HepG2 (cell line): ENCODE measurements around the gene R3HDM4. TPM values are rescaled to one million over a fixed set of nuclear protein-coding genes. Genes with fewer than 3 reads are reported as not detected.
A peak's percentile ranks its signal among the peaks of the same experiment; 100 is the strongest.

ENCODE experiments used
- ATAC-seq: fragments of 200-7000 bp; cut with Tn5 transposase; 3 replicates; pipeline ENCODE4 v1.9.1; 2020; ENCODE audit warnings: mild to moderate bottlenecking, moderate library complexity
- BruUV-seq: library from RNA; stranded (reverse); fragments of 400-500 nt; replicated peaks from 2 replicates; lab custom pipeline; 2021; lab: Mats Ljungman, UMichigan
- CTCF ChIA-PET: fragments of 300-600 bp; formaldehyde crosslinking; extraction: SDS; loops from one replicate; lab custom pipeline; 2021; ENCODE audit warnings: low total read pairs, inconsistent platforms, low intra/inter-chr PET ratio; lab: Yijun Ruan, JAX
- POLR2A ChIA-PET: fragments of 350-600 bp; sonication (Branson Sonifier 250); formaldehyde crosslinking; loops from one replicate; lab custom pipeline; 2020; ENCODE audit warnings: antibody characterized with exemption, inconsistent platforms; lab: Yijun Ruan, JAX
- DNase-seq: peaks from one replicate; pipeline ENCODE4 v3.0.0-alpha.2; 2015; ENCODE audit warnings: low spot score
- FAIRE-seq: peaks from 3 replicates; lab custom pipeline; 2011; peaks lifted over from hg19 to GRCh38; lab: Jason Lieb, UNC
- H2AFZ ChIP-seq: one replicate; pipeline ENCODE4 v1.6.1; 2011; ENCODE audit warnings: low read length, inconsistent platforms
- H3K27ac ChIP-seq: fragments of 300-600 bp; 3 replicates; pipeline ENCODE4 v1.8.0; 2011; ENCODE audit warnings: mixed run types, mild to moderate bottlenecking, mixed read lengths, low read length, inconsistent platforms; ENCODE audit not compliant: insufficient read depth; ENCODE audit errors: extremely low read length
- H3K27me3 ChIP-seq, 2 experiments: fragments of 200-600 bp in 1 of 2; 2 replicates in 1 of 2; 3 replicates in 1 of 2; pipeline versions ENCODE4 v1.6.0 to v1.8.0; 2011; ENCODE audit warnings: low read length in 2 of 2, mild to moderate bottlenecking in 2 of 2, moderate library complexity in 2 of 2, inconsistent platforms in 1 of 2; ENCODE audit not compliant: insufficient read depth in 2 of 2, control insufficient read depth in 1 of 2
- H3K36me3 ChIP-seq, 2 experiments: fragments of 200-600 bp in 1 of 2; replicated peaks in 1 of 2; 2 replicates in 1 of 2; 3 replicates in 1 of 2; pipeline versions ENCODE4 v1.5.1 to v1.8.0; 2011; ENCODE audit warnings: low read length in 2 of 2, inconsistent platforms in 1 of 2; ENCODE audit not compliant: insufficient read depth in 2 of 2, control insufficient read depth in 1 of 2
- H3K4me1 ChIP-seq: 2 replicates; pipeline ENCODE4 v1.5.1; 2012; ENCODE audit warnings: low read length, inconsistent platforms; ENCODE audit not compliant: insufficient read depth
- H3K4me2 ChIP-seq: 2 replicates; pipeline ENCODE4 v1.6.0; 2011; ENCODE audit warnings: low read depth, low read length, inconsistent platforms
- H3K4me3 ChIP-seq, 3 experiments: fragments of 200-600 bp in 1 of 3; sonication (generic), shearing (Covaris generic) in 1 of 3; replicated peaks in 1 of 3; 2 replicates each; pipeline ENCODE4 v1.5.1; 2011 to 2016; ENCODE audit warnings: low read length in 3 of 3, inconsistent platforms in 2 of 3, low read depth in 2 of 3, mild to moderate bottlenecking in 2 of 3, control low read depth in 1 of 3, mixed read lengths in 1 of 3; ENCODE audit not compliant: insufficient read depth in 1 of 3
- H3K79me2 ChIP-seq: one replicate; pipeline ENCODE4 v1.6.1; 2011; ENCODE audit warnings: low read length, inconsistent platforms; ENCODE audit not compliant: insufficient read depth
- H3K9ac ChIP-seq: 2 replicates; pipeline ENCODE4 v1.6.0; 2011; ENCODE audit warnings: mild to moderate bottlenecking, low read depth, low read length, inconsistent platforms; ENCODE audit not compliant: insufficient read depth
- H3K9me3 ChIP-seq: 2 replicates; pipeline ENCODE4 v1.5.1; 2012; ENCODE audit warnings: mild to moderate bottlenecking, low read length
- H4K20me1 ChIP-seq: 2 replicates; pipeline ENCODE4 v1.6.0; 2011; ENCODE audit warnings: inconsistent platforms, mild to moderate bottlenecking, low read length, moderate library complexity; ENCODE audit not compliant: insufficient read depth
- BCL6 ChIP-seq: IDR thresholded peaks from 2 replicates; pipeline ENCODE4 v1.6.1; 2016; ENCODE audit warnings: missing genetic modification reagents, missing compliant biosample characterization
- JUN ChIP-seq: sonication (generic); formaldehyde crosslinking; IDR thresholded peaks from 2 replicates; pipeline ENCODE4 v1.4.0; 2020; ENCODE audit warnings: mild to moderate bottlenecking, missing genetic modification reagents
- MAZ ChIP-seq, 2 experiments: sonication (generic) in 1 of 2; formaldehyde crosslinking in 1 of 2; IDR thresholded peaks; 2 replicates each; pipeline versions ENCODE4 v1.5.0 to v1.6.1; 2012 to 2020; ENCODE audit warnings: low read depth in 2 of 2, mild to moderate bottlenecking in 2 of 2, borderline replicate concordance in 1 of 2, improper control_type of control experiment in 1 of 2, low read length in 1 of 2, missing genetic modification reagents in 1 of 2, moderate library complexity in 1 of 2
- MYNN ChIP-seq: sonication (generic); formaldehyde crosslinking; IDR thresholded peaks from 2 replicates; pipeline ENCODE4 v1.4.0; 2020; ENCODE audit warnings: mild to moderate bottlenecking, low read depth, missing genetic modification reagents
- NFYC ChIP-seq: IDR thresholded peaks from 2 replicates; pipeline ENCODE4 v1.6.1; 2016; ENCODE audit warnings: missing genetic modification reagents, missing compliant biosample characterization
- POLR2AphosphoS5 ChIP-seq: IDR thresholded peaks from 2 replicates; pipeline ENCODE4 v1.6.1; 2012; ENCODE audit warnings: low read depth, low read length
- SP140L ChIP-seq: sonication (generic); formaldehyde crosslinking; IDR thresholded peaks from 2 replicates; pipeline ENCODE4 v1.4.0; 2020; ENCODE audit warnings: missing genetic modification reagents, borderline replicate concordance
- SRY ChIP-seq: sonication (generic); formaldehyde crosslinking; IDR thresholded peaks from 2 replicates; pipeline ENCODE4 v1.8.0; 2022; ENCODE audit warnings: mild to moderate bottlenecking, missing genetic modification reagents
- ZNF143 ChIP-seq: sonication (generic); formaldehyde crosslinking; IDR thresholded peaks from 2 replicates; pipeline ENCODE4 v1.4.0; 2020; ENCODE audit warnings: missing genetic modification reagents
- ZNF296 ChIP-seq: sonication (generic); formaldehyde crosslinking; conservative IDR thresholded peaks from 2 replicates; pipeline ENCODE4 v1.5.0; 2020; ENCODE audit warnings: mild to moderate bottlenecking, missing genetic modification reagents
- ZNF558 ChIP-seq: sonication (generic); formaldehyde crosslinking; IDR thresholded peaks from 2 replicates; pipeline ENCODE4 v1.9.0; 2022; ENCODE audit warnings: mild to moderate bottlenecking, missing genetic modification reagents, borderline replicate concordance
- ZNF619 ChIP-seq: sonication (generic); formaldehyde crosslinking; IDR thresholded peaks from 2 replicates; pipeline ENCODE4 v1.4.0; 2020; ENCODE audit warnings: mild to moderate bottlenecking, missing genetic modification reagents
- WGBS: methylation state at CpG from one replicate; pipeline ENCODE4 v1.1.6; 2017; ENCODE audit warnings: low lambda C conversion rate; 5-methylcytosine and 5-hydroxymethylcytosine counted together
- in situ Hi-C: cut with HindIII; loops from 2 replicates; pipeline ENCODE4 v1.10.0; 2017; ENCODE audit warnings: low pct_unique_long_range_greater_than_20kb; ENCODE audit not compliant: extremely low pct_ligation_motif_present
- intact Hi-C: fragments of 100-400 bp; cut with micrococcal nuclease; formaldehyde crosslinking; loops from one replicate; pipeline ENCODE4 v1.10.0; 2022; ENCODE audit not compliant: unreplicated experiment
- polyA plus RNA-seq, 8 experiments: library from polyadenylated mRNA; depleted of rRNA in 3 of 8; stranded (reverse) in 7 of 8; unstranded in 1 of 8; fragments of >200 nt; fragmentation: Illumina TruSeq in 4 of 8; extraction: Trizol in 4 of 8; gene quantifications; 2 replicates each; pipeline versions ENCODE4 v1.2.1 to v1.2.3, GENCODE V29; 2011 to 2016; ENCODE audit warnings: low read depth in 4 of 8, missing spikeins in 1 of 8, mixed read lengths in 1 of 8; ENCODE audit not compliant: insufficient read depth in 1 of 8
- total RNA-seq, 5 experiments: library from RNA; depleted of rRNA; stranded (reverse); fragments of >200 nt; fragmentation: Illumina TruSeq; extraction: Trizol; gene quantifications; 2 replicates each; pipeline ENCODE4 v1.2.3, GENCODE V29; 2016; ENCODE audit warnings: low read depth in 1 of 5
- TF ChIP-seq, protein P1 (sequence below): sonication (generic); formaldehyde crosslinking; IDR thresholded peaks from 2 replicates; pipeline ENCODE4 v1.4.0; 2020; ENCODE audit warnings: missing genetic modification reagents, borderline replicate concordance
- TF ChIP-seq, protein P2 (sequence below): sonication (generic); formaldehyde crosslinking; IDR thresholded peaks from 2 replicates; pipeline ENCODE4 v1.4.0; 2020; ENCODE audit warnings: missing genetic modification reagents
- TF ChIP-seq, protein P3 (sequence below): sonication (generic); formaldehyde crosslinking; IDR thresholded peaks from 2 replicates; pipeline ENCODE4 v1.4.0; 2020; ENCODE audit warnings: missing genetic modification reagents
- TF ChIP-seq, protein P4 (sequence below): sonication (generic); formaldehyde crosslinking; IDR thresholded peaks from 2 replicates; pipeline ENCODE4 v1.9.0; 2021; ENCODE audit warnings: missing genetic modification reagents, mild to moderate bottlenecking, borderline replicate concordance

The R3HDM4 gene
- total and polyA plus RNA-seq, 2 of the 13 experiments (the other 11 are each of a cell fraction or from before 2014, with no cell fraction given) = 26.2 to 26.9 TPM

DNA sequence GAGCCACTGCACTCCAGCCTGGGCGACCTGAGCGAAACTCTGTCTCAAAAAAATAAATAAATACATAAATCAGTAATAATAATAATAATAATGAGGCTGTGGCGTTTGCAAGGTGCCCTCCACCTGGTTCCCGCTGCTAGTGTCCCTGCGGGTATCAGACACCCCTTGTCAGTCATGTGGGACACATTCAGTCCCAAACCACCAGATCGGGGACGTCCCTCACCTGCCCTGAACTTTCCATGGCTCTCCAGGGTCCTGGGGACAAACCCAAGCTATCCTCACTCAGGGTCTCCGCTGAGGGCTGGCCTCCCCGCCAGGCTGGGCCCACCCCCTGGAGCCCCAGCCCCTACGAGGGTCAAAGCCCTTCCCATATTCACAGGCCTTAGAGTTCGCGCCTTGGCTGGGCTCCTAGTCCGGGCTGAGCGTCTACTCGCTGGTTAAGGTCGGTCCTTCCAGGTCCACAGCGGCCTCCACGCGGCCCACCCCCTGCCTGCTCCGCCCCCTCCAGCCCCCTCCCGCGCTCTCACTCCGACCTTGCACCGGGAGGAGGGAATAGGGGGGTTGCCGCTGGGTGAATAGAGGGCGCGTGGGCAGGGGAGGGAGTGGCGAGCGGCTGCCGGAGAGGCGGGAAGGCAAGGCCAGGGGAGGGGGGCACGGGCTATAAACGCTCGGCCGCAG lies 3.8 kb upstream of the R3HDM4 start:
- Histone ChIP-seq H4K20me1 (no peaks in the 10 kb centered on the region), H3K4me1 (peaks cover 21% of the 10 kb centered on the region), H3K4me3 (peak overlapping the region; percentile 52 to 96 (median 57)), H3K27me3 (no peaks in the 10 kb centered on the region; a peak in 1 of 5 replicates), H3K9me3 (no peaks in the 10 kb centered on the region), H3K79me2 (peaks cover 6% of the 10 kb centered on the region), H2AFZ (no peak overlapping the region), H3K4me2 (peak overlapping the region; percentile 92), H3K36me3 (no peaks in the 10 kb centered on the region), H3K9ac (peak overlapping the region; percentile 73), H3K27ac (peak overlapping the region; percentile 71)
- in situ Hi-C loops = loop anchor here (5.0 kb wide), 1 partner anchor 54 kb away; no protein-coding TSS in a partner anchor
- FAIRE-seq (no peak), ATAC-seq (peak; percentile 66), DNase-seq (peak; percentile 56)
- no TSS peak for BruUV-seq
- WGBS = 8% methylated on average over 18 of the region's 35 CpGs
- CTCF ChIA-PET = interaction anchor here (1.1 to 2.4 kb wide), 3 partner anchors 53 to 146 kb away, joined by 3 to 14 read pairs (median 11); no protein-coding TSS in a partner anchor
- intact Hi-C loops = loop anchor here (2.0 to 5.0 kb wide), 2 partner anchors 54 to 149 kb away; no protein-coding TSS in a partner anchor
- POLR2A ChIA-PET = interaction anchor here (1.2 kb wide), 1 partner anchor 24 kb away, joined by 4 read pairs; the partner anchor contains the start of genes MED16 and RNU6-9
- TF ChIP-seq JUN (CRISPR knock-in tag) (no peak), ZNF558 (CRISPR knock-in tag) (no peak), SP140L (CRISPR knock-in tag) (no peak), ZNF619 (CRISPR knock-in tag) (no peak), POLR2AphosphoS5 (0 out of 2 replicates have a peak, but pooled peaks have one; percentile 16), BCL6 (CRISPR knock-in tag) (no peak), NFYC (no peak), ZNF143 (CRISPR knock-in tag) (no peak), ZNF296 (CRISPR knock-in tag) (no peak), SRY (CRISPR knock-in tag) (no peak), MYNN (no peak), MAZ (IDR thresholded peaks at IDR 0.05; ENCODE audit: borderline replicate concordance, low read depth, low read length) (peak; percentile 17; the same call in 1 of the 2 replicates), MAZ (CRISPR knock-in tag; IDR thresholded peaks at IDR 0.05; ENCODE audit: low read depth) (no peak; the same call in 1 of the 2 replicates)
- TF ChIP-seq, protein P1, sequence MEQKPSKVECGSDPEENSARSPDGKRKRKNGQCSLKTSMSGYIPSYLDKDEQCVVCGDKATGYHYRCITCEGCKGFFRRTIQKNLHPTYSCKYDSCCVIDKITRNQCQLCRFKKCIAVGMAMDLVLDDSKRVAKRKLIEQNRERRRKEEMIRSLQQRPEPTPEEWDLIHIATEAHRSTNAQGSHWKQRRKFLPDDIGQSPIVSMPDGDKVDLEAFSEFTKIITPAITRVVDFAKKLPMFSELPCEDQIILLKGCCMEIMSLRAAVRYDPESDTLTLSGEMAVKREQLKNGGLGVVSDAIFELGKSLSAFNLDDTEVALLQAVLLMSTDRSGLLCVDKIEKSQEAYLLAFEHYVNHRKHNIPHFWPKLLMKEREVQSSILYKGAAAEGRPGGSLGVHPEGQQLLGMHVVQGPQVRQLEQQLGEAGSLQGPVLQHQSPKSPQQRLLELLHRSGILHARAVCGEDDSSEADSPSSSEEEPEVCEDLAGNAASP (CRISPR knock-in tag) = peak; percentile 24; the same call in 1 of the 2 replicates
- TF ChIP-seq, protein P2, sequence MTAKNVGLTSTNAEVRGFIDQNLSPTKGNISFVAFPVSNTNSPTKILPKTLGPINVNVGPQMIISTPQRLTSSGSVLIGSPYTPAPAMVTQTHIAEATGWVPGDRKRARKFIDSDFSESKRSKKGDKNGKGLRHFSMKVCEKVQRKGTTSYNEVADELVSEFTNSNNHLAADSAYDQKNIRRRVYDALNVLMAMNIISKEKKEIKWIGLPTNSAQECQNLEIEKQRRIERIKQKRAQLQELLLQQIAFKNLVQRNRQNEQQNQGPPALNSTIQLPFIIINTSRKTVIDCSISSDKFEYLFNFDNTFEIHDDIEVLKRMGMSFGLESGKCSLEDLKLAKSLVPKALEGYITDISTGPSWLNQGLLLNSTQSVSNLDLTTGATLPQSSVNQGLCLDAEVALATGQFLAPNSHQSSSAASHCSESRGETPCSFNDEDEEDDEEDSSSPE = peak; percentile 61
- TF ChIP-seq, protein P3, sequence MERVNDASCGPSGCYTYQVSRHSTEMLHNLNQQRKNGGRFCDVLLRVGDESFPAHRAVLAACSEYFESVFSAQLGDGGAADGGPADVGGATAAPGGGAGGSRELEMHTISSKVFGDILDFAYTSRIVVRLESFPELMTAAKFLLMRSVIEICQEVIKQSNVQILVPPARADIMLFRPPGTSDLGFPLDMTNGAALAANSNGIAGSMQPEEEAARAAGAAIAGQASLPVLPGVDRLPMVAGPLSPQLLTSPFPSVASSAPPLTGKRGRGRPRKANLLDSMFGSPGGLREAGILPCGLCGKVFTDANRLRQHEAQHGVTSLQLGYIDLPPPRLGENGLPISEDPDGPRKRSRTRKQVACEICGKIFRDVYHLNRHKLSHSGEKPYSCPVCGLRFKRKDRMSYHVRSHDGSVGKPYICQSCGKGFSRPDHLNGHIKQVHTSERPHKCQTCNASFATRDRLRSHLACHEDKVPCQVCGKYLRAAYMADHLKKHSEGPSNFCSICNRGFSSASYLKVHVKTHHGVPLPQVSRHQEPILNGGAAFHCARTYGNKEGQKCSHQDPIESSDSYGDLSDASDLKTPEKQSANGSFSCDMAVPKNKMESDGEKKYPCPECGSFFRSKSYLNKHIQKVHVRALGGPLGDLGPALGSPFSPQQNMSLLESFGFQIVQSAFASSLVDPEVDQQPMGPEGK = peak; percentile 92
- TF ChIP-seq, protein P4, sequence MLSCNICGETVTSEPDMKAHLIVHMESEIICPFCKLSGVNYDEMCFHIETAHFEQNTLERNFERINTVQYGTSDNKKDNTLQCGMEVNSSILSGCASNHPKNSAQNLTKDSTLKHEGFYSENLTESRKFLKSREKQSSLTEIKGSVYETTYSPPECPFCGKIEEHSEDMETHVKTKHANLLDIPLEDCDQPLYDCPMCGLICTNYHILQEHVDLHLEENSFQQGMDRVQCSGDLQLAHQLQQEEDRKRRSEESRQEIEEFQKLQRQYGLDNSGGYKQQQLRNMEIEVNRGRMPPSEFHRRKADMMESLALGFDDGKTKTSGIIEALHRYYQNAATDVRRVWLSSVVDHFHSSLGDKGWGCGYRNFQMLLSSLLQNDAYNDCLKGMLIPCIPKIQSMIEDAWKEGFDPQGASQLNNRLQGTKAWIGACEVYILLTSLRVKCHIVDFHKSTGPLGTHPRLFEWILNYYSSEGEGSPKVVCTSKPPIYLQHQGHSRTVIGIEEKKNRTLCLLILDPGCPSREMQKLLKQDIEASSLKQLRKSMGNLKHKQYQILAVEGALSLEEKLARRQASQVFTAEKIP (CRISPR knock-in tag) = no peak
